ENCODE data around the gene APBB2.

GRCh38 chr4:40831146-40831907 lies 383.0 kb downstream of the APBB2 start:
- TF ChIP-seq SIN3A (conservative IDR thresholded peaks at IDR 0.05 in 1 of 2, IDR thresholded peaks at IDR 0.05 in 1 of 2; ENCODE audit: low read depth in 1 of 2, low read length in 2 of 2) (no peak), BCL11A (IDR thresholded peaks at IDR 0.05; ENCODE audit: low read depth in 2 of 2, low read length in 2 of 2) (no peak), CHD1 (IDR thresholded peaks at IDR 0.05; ENCODE audit: low read depth, low read length) (no peak), CTCF (IDR thresholded peaks at IDR 0.05; ENCODE audit: control extremely low read depth in 1 of 3, insufficient read depth in 1 of 3, low read depth in 1 of 3, low read length in 3 of 3) (no peak), POLR2A (IDR thresholded peaks at IDR 0.05; ENCODE audit: control extremely low read depth in 1 of 2, low read depth in 2 of 2, low read length in 2 of 2) (no peak), ATF3 (IDR thresholded peaks at IDR 0.05; ENCODE audit: insufficient read depth, low read depth, low read length) (no peak), RAD21 (IDR thresholded peaks at IDR 0.05 in 1 of 2, conservative IDR thresholded peaks at IDR 0.05 in 1 of 2; ENCODE audit: low read depth in 2 of 2, low read length in 2 of 2) (no peak), PHF8 (conservative IDR thresholded peaks at IDR 0.05; ENCODE audit: low read depth, low read length) (no peak), GABPA (IDR thresholded peaks at IDR 0.05; ENCODE audit: borderline replicate concordance, insufficient read depth, low read length) (no peak)

Measured in H1 (cell line).